ELF-1 (cell line): Measurements from ENCODE around the gene COL13A1.

Experiments used
- DNase-seq: peaks from one replicate; pipeline ENCODE4 v3.0.0-alpha.2; 2016; ENCODE audit warnings: low read depth, low spot score

The COL13A1 gene

DNA sequence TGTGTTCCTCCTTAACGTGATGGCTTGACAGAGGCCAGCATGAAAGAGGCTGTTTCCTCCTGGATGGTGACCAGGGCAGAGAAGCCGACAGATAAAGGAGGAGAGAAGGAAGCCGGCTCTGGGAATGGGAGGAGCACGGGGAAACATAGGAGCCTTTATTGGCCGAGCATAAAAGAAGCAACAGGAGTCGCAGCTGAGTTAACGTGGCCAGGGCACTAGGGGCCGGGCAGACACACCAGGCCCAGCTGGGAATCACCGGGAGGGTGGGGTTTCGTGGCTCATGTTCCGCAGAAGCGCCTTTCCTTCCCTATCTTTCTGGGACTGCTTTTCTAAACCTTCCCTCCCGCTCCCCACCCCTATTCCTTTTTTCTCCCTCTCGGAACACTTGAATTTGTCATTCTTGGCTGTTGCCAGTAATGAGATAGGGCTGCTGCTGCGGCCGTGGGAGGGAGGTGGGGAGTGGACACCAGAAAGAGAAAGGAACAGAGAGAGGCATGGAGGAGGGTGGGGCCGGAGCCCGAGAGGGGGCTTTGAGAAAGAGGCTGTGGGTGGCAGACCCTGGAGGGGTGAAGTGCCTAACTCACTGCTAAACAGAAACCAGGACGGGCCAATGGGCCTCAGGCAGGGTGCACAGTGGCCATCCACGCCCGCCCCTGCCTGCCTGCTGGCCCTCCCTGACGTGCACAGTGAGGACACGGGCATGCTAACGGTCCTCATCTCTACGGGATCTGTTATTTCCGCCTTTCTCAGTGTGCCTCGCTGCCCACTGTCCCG lies 65.2 kb downstream of the COL13A1 start:
- peak; percentile 79 for DNase-seq

GRCh38 chr10:69867699-69868558 lies 66.2 kb downstream of the COL13A1 start:
- DNase-seq, result peak; percentile 67

DNA sequence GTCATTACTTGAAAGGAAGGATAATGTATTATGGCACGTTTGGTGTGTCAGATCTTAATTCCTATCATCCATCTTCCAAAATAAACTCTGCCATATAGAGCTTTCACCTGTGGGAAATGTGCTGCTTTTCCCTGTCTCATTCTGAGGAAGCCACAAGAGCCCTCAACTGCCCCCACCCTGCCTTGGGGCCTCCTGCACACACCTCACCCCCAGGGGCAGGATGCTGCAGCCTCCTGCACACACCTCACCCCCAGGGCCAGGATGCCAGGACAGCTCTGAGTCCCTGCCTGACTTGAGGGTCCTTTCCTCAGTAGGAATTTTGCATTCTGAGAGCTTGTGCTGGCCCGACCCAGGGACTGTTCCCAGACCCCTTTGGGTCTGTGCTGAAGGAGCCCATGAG lies 67.1 kb downstream of the COL13A1 start:
- no peak for DNase-seq

DNA sequence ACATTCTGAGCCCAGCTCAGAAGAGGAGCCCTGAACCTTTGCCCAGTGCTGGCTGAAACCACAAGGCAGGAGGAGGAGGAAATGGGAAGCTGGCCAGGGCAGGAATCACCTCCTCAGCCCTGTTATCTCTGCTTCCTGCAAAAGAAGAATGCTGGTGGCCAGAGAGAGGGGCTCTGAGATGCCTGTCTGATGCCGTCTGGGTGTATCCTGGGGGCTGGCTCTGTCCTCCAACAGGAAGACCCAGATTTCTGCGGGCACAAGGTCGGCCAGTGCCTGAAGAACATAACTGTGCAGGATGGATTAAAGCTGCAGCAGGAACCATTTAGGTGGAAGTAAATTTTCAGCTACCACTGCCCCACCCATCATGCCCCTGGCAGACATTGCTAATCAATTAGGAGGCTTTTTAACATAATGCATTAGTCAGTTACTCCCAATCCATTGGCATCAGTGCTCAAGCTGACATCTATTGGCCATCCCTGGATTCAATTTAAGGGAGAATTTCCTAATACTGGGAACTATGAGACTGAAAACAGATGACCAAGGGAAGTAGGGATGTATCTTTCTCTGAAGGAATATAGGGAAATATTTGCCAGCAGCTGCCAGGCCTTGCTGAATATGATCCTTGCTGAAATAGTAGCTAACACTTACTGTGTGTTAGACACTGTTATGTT lies 67.7 kb downstream of the COL13A1 start:
- no peak for DNase-seq

DNA sequence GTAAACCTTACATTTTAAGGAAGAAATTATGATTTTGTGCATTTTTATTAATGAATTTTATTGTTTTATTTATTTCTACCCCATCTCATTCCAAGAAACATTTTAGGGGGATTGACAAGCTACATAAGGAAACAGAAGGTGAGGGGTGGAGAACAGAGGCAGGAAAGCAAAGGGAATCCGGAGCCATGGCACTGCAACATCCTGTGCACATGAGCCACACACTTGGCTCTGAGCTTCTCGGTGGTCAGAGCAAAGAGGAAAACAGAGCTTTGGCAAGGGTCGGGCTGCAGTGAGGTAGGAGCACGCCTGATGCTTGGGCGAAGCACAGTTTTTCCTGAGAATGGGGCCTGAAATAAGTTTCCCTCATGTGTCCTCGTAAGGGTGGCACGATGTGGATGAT lies 68.9 kb downstream of the COL13A1 start:
- no peak for DNase-seq

DNA sequence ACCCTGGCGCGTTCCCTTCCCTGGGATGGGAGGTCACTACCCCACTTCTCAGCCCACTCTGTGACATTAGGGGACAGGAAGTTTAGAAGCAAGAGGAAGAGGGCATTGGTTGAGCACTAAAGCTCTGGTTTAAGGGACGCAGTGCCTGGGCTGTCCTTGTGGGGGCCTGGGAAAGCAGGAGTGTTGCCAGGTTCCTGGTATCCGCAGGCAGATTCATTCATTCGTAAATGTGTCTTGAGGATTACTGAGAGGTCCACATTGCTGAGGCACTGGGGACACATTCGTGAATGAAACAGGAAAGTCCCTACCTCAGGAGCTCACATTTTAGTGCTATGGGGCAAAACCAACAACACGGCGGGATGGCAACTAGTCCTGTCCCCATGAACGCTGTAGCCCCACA lies 69.4 kb downstream of the COL13A1 start:
- DNase-seq, result no peak

- no peak for DNase-seq
These were observed 70.6 kb downstream of the COL13A1 start for GRCh38 chr10:69872323-69872722.

DNA sequence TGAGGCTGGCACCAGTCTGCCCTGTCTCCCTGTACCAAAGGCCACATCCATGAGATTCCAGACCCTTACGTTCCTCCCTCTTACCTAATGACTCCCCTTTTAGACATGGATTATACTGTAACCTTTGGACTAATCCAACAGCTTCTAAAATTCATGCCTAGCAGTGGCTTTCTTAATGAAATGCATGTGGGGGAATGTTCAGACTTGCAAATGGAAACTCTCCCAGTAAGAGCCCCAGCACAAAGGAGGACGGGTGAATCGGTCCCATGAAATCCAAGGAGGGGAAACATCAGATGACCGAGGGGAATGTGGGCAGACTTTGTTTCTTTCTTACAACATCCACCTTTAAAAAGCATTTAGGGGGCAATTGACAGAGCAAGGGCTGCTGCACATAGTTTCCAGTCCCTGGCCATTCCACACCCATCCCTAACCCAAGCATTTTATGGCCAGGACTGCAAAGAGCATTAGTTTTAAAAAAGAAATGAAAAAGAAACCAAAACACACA lies 71.5 kb downstream of the COL13A1 start:
- no peak for DNase-seq

DNA sequence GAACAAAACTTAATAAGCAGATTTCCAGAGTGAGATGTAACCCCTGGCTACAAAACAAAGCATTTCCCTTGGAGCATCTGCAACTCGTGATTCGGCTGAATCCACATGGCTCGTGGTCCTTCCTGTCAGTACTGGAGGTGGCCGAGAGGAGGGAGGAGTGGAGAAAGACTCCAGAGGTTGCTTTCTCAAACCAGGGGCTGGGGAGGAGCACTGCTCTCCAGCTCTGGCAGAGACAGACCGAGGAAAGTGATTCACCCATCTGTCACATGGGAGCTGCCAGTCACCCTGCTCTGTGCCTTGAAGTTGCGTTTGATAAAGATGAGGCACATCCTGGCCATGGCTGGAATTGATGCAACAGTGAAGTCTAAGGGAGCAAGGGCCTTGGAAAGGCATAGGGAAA lies 72.7 kb downstream of the COL13A1 start:
- DNase-seq, result no peak

GRCh38 chr10:69875856-69876255 lies 74.2 kb downstream of the COL13A1 start:
- no peak for DNase-seq

DNA sequence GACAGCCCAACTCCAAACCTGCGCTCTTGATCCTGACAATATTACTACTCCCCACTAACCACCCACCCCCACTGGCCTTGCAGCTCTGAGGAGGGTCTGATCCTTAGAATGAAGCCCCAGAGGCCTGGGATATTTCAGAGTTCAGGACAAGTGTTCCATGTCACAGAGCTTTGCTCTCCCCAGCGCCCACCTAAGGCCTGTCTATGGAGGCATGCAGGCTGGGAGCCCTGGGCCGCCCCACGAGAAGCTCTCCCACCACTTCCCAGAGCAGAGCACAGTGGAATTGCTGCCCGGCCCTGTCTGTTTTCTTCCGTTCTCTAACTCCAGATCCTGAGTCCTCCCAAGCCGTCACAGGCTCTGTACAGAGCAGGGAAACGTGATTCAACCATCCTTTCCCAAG lies 74.6 kb downstream of the COL13A1 start:
- DNase-seq, result no peak

DNA sequence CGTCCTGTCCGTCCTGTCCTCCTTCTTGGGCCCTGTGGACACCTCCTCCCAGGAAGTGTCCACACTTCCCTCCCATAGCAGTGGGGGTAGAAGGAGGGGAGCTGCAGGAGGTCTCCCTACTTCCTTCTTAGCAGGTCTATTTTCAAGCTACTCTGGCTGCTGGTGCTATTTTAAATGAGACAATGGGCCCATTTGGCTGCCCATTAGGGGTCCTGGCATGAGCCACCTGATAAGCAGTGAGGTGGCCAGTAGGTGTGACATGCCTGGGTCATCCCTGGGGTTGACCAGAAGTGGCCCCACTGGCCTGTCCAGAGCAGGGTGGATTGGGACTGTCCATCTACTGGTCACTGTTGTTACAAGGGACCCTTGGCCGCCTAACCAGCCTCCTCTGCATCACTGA lies 75.2 kb downstream of the COL13A1 start:
- DNase-seq, result no peak

DNA sequence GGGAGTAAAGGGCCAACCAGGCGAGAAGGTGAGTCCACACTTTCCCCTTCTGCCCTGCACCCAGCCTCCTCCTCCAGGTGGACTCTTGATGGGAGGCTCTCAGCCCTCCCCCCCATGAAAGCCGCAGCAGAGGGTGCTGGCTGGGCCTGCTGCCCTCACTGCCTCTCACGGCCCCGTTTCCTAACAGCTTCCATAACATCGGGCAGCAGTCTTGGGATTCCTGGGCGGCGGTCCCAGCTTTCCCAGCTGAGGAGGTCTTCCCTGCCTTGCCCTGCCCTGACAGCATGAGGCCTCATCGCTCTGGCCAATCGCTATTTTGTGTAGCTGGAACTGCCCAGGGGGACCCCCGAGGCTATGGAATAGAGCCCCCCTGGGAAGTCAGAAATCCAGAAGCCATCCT lies 76.3 kb downstream of the COL13A1 start:
- DNase-seq, result peak; percentile 61

GRCh38 chr10:69878951-69879350 lies 77.2 kb downstream of the COL13A1 start:
- DNase-seq, result no peak

DNA sequence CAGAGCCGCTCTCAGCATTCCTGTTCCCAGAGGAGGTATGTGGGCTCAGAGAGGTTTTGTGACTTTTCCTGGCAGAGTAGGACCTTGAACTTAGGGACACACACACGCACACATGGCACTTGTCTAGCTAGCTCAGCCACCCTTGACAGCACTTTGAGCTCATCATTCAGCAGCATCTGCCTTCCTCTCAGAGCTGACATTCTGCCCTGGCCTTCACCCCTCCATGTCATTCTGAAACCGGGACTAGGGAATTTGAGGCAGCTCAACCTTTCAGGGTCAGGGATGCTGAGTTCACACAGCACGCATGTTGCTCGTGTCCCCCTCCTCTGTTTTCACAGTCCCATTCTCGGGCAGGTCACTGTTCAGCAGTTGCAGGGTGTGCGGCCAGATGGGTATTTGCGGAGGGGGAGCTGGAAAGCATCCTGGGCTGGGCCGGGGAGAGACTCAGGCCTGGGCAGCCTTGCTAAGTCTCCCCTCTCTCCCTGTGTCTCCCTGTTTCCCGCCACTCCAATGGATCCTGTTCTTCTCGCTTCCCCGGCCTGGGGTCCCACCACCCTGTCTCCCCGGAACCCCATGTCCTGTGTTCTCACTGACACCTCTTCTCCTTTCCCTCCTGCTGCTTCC lies 78.0 kb downstream of the COL13A1 start:
- DNase-seq, result no peak

GRCh38 chr10:69880301-69881081 lies 78.8 kb downstream of the COL13A1 start:
- DNase-seq, result no peak

DNA sequence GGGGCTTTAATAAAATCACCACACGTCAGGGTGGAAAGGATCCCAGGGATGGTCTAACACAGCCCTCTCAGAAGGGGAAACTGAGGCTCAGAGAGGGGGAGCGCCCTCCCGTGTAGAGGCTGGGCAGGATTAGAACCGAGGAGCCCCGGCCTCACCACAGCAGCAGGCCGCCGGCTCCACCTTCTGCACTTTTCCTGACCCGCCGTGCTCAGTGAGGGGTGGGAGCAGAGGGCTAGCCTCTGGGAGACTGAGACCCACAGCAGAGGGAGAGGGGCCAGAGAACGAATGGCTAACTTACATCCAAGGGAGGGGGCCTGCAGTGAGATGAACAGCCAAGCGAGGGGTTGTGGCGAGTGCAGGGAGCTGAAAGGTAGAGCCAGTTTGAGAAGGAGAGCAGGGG lies 79.5 kb downstream of the COL13A1 start:
- no peak for DNase-seq

GRCh38 chr10:69883310-69884023 lies 81.8 kb downstream of the COL13A1 start:
- DNase-seq, result peak; percentile 57

DNA sequence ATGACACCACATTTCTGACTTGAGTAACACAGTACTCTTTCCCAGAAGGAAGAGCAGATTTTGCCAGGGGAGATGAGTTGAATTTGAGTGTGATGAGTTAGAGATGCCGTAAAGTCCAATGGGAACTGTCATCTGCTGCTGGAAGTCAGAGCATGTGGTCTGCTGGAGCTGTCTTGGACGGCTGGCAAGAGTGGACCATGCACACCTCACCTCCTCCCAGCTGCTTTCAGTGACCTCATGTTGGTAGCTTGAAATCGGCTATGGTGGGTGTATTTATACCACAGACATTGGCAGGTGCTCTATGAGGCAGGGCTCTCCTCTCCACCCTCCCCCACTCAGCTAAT lies 82.3 kb downstream of the COL13A1 start:
- DNase-seq, result no peak

DNA sequence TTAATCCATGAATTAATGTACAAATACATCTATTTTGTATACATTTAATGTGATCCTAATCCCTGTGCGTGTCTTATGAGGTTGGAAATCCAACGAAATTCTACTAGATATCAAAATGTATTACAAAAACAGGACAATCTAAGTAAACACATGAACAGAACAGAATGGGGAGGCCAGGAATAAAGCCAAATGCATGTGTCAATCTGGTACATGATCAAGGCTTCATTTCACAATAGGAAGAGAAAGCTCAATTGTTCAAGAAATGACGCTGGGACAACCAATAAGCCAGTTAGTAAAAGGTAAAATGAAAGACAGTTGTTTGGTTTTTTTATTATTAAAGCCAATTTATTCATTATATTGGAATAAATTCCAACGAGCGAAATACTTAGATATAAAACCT lies 83.0 kb downstream of the COL13A1 start:
- no peak for DNase-seq
